ENCODE results near the gene OPA1. TPM values are rescaled to one million over a fixed set of nuclear protein-coding genes. Genes with fewer than 3 reads are reported as not detected.

Gene OPA1
- total RNA-seq, 1 experiment from 2014 or later: 62.5 TPM

DNA sequence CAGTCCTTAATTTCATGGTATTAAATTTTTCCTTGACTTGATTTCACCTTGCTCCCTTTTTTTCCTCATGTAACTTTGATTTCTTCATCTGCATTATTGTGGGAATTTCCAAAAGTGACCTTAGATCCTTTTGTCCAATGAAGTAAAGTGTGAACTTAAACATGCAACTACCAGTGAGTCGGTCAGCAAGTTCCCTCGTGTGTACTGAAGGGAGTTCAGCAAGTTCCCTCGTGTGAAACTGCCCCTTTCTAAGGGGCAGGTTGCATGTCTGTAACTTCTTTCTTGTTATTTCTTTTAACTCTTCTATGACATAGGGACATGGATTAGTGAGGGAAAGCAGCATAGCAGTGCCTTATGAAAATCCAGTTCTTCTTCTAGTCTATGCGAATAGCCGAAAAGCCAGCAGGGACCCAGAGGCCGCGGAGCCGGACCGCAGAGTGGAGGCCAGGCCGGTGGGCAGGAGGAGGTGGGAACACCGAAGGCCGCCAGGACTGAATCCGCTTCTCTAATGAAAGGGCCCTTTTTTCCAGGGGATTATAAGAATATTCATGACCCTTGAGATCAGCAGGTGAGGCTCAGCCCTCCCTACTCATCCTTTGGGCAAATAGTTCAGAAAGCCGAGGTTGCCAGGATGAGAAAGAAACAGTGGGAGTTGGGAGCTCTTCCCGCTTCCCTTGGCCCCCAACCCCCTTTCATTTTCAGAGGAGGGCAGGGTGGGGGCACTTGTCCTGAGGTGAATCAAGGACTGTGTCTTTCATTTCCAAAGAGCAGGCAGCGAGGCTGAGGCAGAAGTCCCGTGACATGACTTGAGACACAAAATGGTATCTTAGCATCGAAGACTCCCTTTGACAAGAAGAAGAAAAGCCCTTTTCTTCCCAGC, 117.5 kb downstream of the OPA1 start:
- intact Hi-C loops (cut with micrococcal nuclease): no loop called here

DNA sequence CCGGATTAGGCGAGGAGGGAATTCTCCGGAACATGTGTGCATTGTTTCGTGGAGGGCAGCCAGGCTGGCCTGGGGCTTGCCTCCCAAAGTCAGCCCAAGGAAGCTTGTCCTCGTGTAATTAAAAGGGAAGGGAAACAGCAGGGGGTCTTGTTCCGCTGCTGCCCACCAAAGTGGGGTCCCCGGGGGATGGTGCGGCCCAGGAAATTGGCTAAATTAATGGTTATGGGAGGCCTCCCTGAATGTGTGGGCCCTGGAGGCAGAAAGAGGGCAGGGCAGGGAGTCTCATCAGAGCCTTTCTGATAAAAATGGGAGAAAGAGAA, 118.1 kb downstream of the OPA1 start:
- H3K4me3 Mint-ChIP-seq (ENCODE audit: unreplicated experiment): no peak overlapping the region
- intact Hi-C loops (cut with micrococcal nuclease): no loop called here
- CTCF ChIA-PET: no interaction called here
- H3K36me3 Mint-ChIP-seq (ENCODE audit: insufficient read depth, unreplicated experiment): no peaks in the 10 kb centered on the region
- no peaks in the 10 kb centered on the region for H3K4me1 Mint-ChIP-seq (ENCODE audit: insufficient read depth, unreplicated experiment)
- no TSS peak for BruUV-seq (replicated peaks)
- DNase-seq (ENCODE audit: unreplicated experiment): no peak
- POLR2A ChIA-PET: no interaction called here
- H3K27me3 Mint-ChIP-seq (ENCODE audit: insufficient read depth, unreplicated experiment): no peaks in the 10 kb centered on the region
- no peak overlapping the region for H3K27ac Mint-ChIP-seq (ENCODE audit: low read depth, unreplicated experiment)
- H3K9me3 Mint-ChIP-seq (ENCODE audit: unreplicated experiment): peaks cover 16% of the 10 kb centered on the region
- TF ChIP-seq, protein P1, sequence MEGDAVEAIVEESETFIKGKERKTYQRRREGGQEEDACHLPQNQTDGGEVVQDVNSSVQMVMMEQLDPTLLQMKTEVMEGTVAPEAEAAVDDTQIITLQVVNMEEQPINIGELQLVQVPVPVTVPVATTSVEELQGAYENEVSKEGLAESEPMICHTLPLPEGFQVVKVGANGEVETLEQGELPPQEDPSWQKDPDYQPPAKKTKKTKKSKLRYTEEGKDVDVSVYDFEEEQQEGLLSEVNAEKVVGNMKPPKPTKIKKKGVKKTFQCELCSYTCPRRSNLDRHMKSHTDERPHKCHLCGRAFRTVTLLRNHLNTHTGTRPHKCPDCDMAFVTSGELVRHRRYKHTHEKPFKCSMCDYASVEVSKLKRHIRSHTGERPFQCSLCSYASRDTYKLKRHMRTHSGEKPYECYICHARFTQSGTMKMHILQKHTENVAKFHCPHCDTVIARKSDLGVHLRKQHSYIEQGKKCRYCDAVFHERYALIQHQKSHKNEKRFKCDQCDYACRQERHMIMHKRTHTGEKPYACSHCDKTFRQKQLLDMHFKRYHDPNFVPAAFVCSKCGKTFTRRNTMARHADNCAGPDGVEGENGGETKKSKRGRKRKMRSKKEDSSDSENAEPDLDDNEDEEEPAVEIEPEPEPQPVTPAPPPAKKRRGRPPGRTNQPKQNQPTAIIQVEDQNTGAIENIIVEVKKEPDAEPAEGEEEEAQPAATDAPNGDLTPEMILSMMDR (IDR thresholded peaks at IDR 0.05; ENCODE audit: unreplicated experiment): no peak

More for the DNA sequence above, 117.5 kb downstream of the OPA1 start:
- Mint-ChIP-seq H3K36me3 (ENCODE audit: insufficient read depth, unreplicated experiment) (no peaks in the 10 kb centered on the region), H3K4me3 (ENCODE audit: unreplicated experiment) (no peak overlapping the region), H3K27me3 (ENCODE audit: insufficient read depth, unreplicated experiment) (no peaks in the 10 kb centered on the region), H3K27ac (ENCODE audit: low read depth, unreplicated experiment) (no peak overlapping the region), H3K4me1 (ENCODE audit: insufficient read depth, unreplicated experiment) (no peaks in the 10 kb centered on the region), H3K9me3 (ENCODE audit: unreplicated experiment) (peaks cover 14% of the 10 kb centered on the region)
- ChIA-PET POLR2A (no interaction called here), CTCF (no interaction called here)
- BruUV-seq (replicated peaks): no TSS peak
- no peak for DNase-seq (ENCODE audit: unreplicated experiment)
- TF ChIP-seq, protein P1 (IDR thresholded peaks at IDR 0.05; ENCODE audit: unreplicated experiment): no peak

- intact Hi-C loops (cut with micrococcal nuclease): no loop called here
- Mint-ChIP-seq H3K4me3 (ENCODE audit: unreplicated experiment) (no peak overlapping the region), H3K36me3 (ENCODE audit: insufficient read depth, unreplicated experiment) (no peaks in the 10 kb centered on the region), H3K27me3 (ENCODE audit: insufficient read depth, unreplicated experiment) (no peaks in the 10 kb centered on the region), H3K9me3 (ENCODE audit: unreplicated experiment) (peaks cover 16% of the 10 kb centered on the region), H3K27ac (ENCODE audit: low read depth, unreplicated experiment) (no peak overlapping the region), H3K4me1 (ENCODE audit: insufficient read depth, unreplicated experiment) (no peaks in the 10 kb centered on the region)
- POLR2A ChIA-PET: interaction anchor here (0.6 kb wide), 1 partner anchor 653 kb away, joined by 3 read pairs; no protein-coding TSS in a partner anchor
- no TSS peak for BruUV-seq (replicated peaks)
- CTCF ChIA-PET: no interaction called here
- TF ChIP-seq, protein P1 (IDR thresholded peaks at IDR 0.05; ENCODE audit: unreplicated experiment): no peak
- DNase-seq (ENCODE audit: unreplicated experiment): no peak
Observed at GRCh38 chr3:193711523-193711963, 118.5 kb downstream of the OPA1 start.

GRCh38 chr3:193711964-193712598, 119.1 kb downstream of the OPA1 start:
- POLR2A ChIA-PET: interaction anchor here (0.6 kb wide), 1 partner anchor 652 kb away, joined by 3 read pairs; no protein-coding TSS in a partner anchor
- H3K27ac Mint-ChIP-seq (ENCODE audit: low read depth, unreplicated experiment): no peak overlapping the region
- H3K9me3 Mint-ChIP-seq (ENCODE audit: unreplicated experiment): peaks cover 16% of the 10 kb centered on the region
- no peak overlapping the region for H3K4me3 Mint-ChIP-seq (ENCODE audit: unreplicated experiment)
- no peaks in the 10 kb centered on the region for H3K27me3 Mint-ChIP-seq (ENCODE audit: insufficient read depth, unreplicated experiment)
- no TSS peak for BruUV-seq (replicated peaks)
- H3K36me3 Mint-ChIP-seq (ENCODE audit: insufficient read depth, unreplicated experiment): no peaks in the 10 kb centered on the region
- no peak for DNase-seq (ENCODE audit: unreplicated experiment)
- TF ChIP-seq, protein P1 (IDR thresholded peaks at IDR 0.05; ENCODE audit: unreplicated experiment): no peak
- H3K4me1 Mint-ChIP-seq (ENCODE audit: insufficient read depth, unreplicated experiment): no peaks in the 10 kb centered on the region
- intact Hi-C loops (cut with micrococcal nuclease): no loop called here
- CTCF ChIA-PET: no interaction called here

Data from MCF 10A (cell line).